Trophoblast cell (in vitro differentiated cells and primary cell): ENCODE measurements around the gene PTGR1.

Source experiments
- DNase-seq, 2 donors: peaks; one replicate each; pipeline ENCODE4 v3.0.0-alpha.2; 2016
- H2AFZ ChIP-seq: 2 replicates; pipeline ENCODE4 v1.6.1; 2013; ENCODE audit warnings: low read length, moderate library complexity, mild to moderate bottlenecking; ENCODE audit not compliant: insufficient read depth, poor library complexity
- H2AK5ac ChIP-seq: 2 replicates; pipeline ENCODE4 v1.6.1; 2013; ENCODE audit warnings: mild to moderate bottlenecking, low read length
- H2BK120ac ChIP-seq: 2 replicates; pipeline ENCODE4 v1.6.1; 2013; ENCODE audit warnings: low read length, mild to moderate bottlenecking, moderate library complexity; ENCODE audit not compliant: insufficient read depth, poor library complexity
- H2BK12ac ChIP-seq: 2 replicates; pipeline ENCODE4 v1.6.1; 2013; ENCODE audit warnings: mild to moderate bottlenecking, low read length, moderate library complexity
- H2BK5ac ChIP-seq: 2 replicates; pipeline ENCODE4 v1.6.1; 2013; ENCODE audit warnings: low read length, low read depth, moderate library complexity, mild to moderate bottlenecking; ENCODE audit not compliant: poor library complexity
- H3K14ac ChIP-seq: 2 replicates; pipeline ENCODE4 v1.6.1; 2013; ENCODE audit warnings: mild to moderate bottlenecking, low read length
- H3K18ac ChIP-seq: 2 replicates; pipeline ENCODE4 v1.6.1; 2013; ENCODE audit warnings: mild to moderate bottlenecking, low read length
- H3K23ac ChIP-seq: 2 replicates; pipeline ENCODE4 v1.6.1; 2013; ENCODE audit warnings: low read length
- H3K27ac ChIP-seq: 2 replicates; pipeline ENCODE4 v1.5.1; 2013; ENCODE audit warnings: low read depth, mild to moderate bottlenecking, inconsistent platforms, low read length, moderate library complexity
- H3K27me3 ChIP-seq: 2 replicates; pipeline ENCODE4 v1.6.1; 2013; ENCODE audit warnings: inconsistent platforms, mild to moderate bottlenecking, low read length, moderate library complexity; ENCODE audit not compliant: insufficient read depth
- H3K36me3 ChIP-seq, 2 experiments: 1 replicate in 1 of 2; 2 replicates in 1 of 2; pipeline ENCODE4 v1.6.1; 2013; ENCODE audit warnings: low read length in 2 of 2, mild to moderate bottlenecking in 2 of 2, moderate library complexity in 1 of 2; ENCODE audit not compliant: insufficient read depth in 2 of 2, control insufficient read depth in 1 of 2
- H3K4ac ChIP-seq: 2 replicates; pipeline ENCODE4 v1.6.1; 2013; ENCODE audit warnings: low read depth, mild to moderate bottlenecking, low read length, moderate library complexity
- H3K4me1 ChIP-seq, 2 experiments: 1 replicate in 1 of 2; 2 replicates in 1 of 2; pipeline ENCODE4 v1.6.1; 2013; ENCODE audit warnings: low read length in 2 of 2, mild to moderate bottlenecking in 2 of 2, moderate library complexity in 1 of 2; ENCODE audit not compliant: insufficient read depth in 2 of 2, control insufficient read depth in 1 of 2
- H3K4me2 ChIP-seq: 2 replicates; pipeline ENCODE4 v1.6.1; 2013; ENCODE audit warnings: inconsistent platforms, mild to moderate bottlenecking, low read length, moderate library complexity
- H3K4me3 ChIP-seq: 2 replicates; pipeline ENCODE4 v1.5.1; 2013; ENCODE audit warnings: mild to moderate bottlenecking, low read depth, low read length, inconsistent platforms
- H3K79me1 ChIP-seq: one replicate; pipeline ENCODE4 v1.6.1; 2013; ENCODE audit warnings: low read length
- H3K79me2 ChIP-seq: 2 replicates; pipeline ENCODE4 v1.6.1; 2013; ENCODE audit warnings: low read length, mild to moderate bottlenecking; ENCODE audit not compliant: control insufficient read depth, insufficient read depth, poor library complexity
- H3K9ac ChIP-seq: 2 replicates; pipeline ENCODE4 v1.6.1; 2013; ENCODE audit warnings: mild to moderate bottlenecking, low read length
- H3K9me3 ChIP-seq: 2 replicates; pipeline ENCODE4 v1.6.1; 2013; ENCODE audit warnings: low read depth, mild to moderate bottlenecking, control low read depth, inconsistent platforms, low read length; ENCODE audit not compliant: insufficient read depth
- H4K12ac ChIP-seq: 2 replicates; pipeline ENCODE4 v1.6.1; 2013; ENCODE audit warnings: low read depth, mild to moderate bottlenecking, low read length, moderate library complexity
- H4K8ac ChIP-seq: 2 replicates; pipeline ENCODE4 v1.6.1; 2013; ENCODE audit warnings: low read depth, mild to moderate bottlenecking, low read length, moderate library complexity
- H4K91ac ChIP-seq: one replicate; pipeline ENCODE4 v1.6.1; 2013; ENCODE audit warnings: low read depth, mild to moderate bottlenecking, low read length, moderate library complexity
- WGBS: extraction: QIAGEN DNeasy Blood & Tissue Kit; methylation state at CpG from one replicate; pipeline ENCODE4 v1.1.7; 2013; ENCODE audit warnings: missing lambda C conversion rate; ENCODE audit not compliant: insufficient read length, insufficient coverage; ENCODE audit errors: extremely low coverage; 5-methylcytosine and 5-hydroxymethylcytosine counted together

PTGR1 gene

GRCh38 chr9:111613436-111614040, 14.1 kb upstream of the PTGR1 start:
- DNase-seq: no peak
- no peak overlapping the region for H2BK5ac ChIP-seq
- H3K4me1 ChIP-seq: peaks cover 0 to 2% of the 10 kb centered on the region in 2 experiments
- H2AK5ac ChIP-seq: no peak overlapping the region
- H4K8ac ChIP-seq: no peak overlapping the region
- no peaks in the 10 kb centered on the region for H3K79me1 ChIP-seq
- no peak overlapping the region for H3K14ac ChIP-seq
- no peak overlapping the region for H2AFZ ChIP-seq
- H3K79me2 ChIP-seq: no peaks in the 10 kb centered on the region
- H4K91ac ChIP-seq: no peak overlapping the region
- H3K4ac ChIP-seq: no peak overlapping the region
- no peak overlapping the region for H3K18ac ChIP-seq
- no peaks in the 10 kb centered on the region for H3K36me3 ChIP-seq
- no peak overlapping the region for H2BK120ac ChIP-seq
- WGBS: no CpG with 5 or more reads among the region's 4 CpGs
- H3K9ac ChIP-seq: no peak overlapping the region
- H2BK12ac ChIP-seq: no peak overlapping the region
- H3K23ac ChIP-seq: no peak overlapping the region
- no peak overlapping the region for H3K4me2 ChIP-seq
- peaks cover 2% of the 10 kb centered on the region for H3K9me3 ChIP-seq
- H4K12ac ChIP-seq: no peak overlapping the region
- no peaks in the 10 kb centered on the region for H3K27me3 ChIP-seq
- no peak overlapping the region for H3K4me3 ChIP-seq
- H3K27ac ChIP-seq: no peak overlapping the region

- H3K79me1 ChIP-seq: no peaks in the 10 kb centered on the region
- no peak overlapping the region for H2BK5ac ChIP-seq
Observed at GRCh38 chr9:111610845-111611244, 11.4 kb upstream of the PTGR1 start.

GRCh38 chr9:111610149-111610548, 10.7 kb upstream of the PTGR1 start:
- Histone ChIP-seq H3K79me1 (no peaks in the 10 kb centered on the region), H3K27ac (no peak overlapping the region), H3K14ac (no peak overlapping the region), H2AK5ac (no peak overlapping the region), H3K36me3 (no peaks in the 10 kb centered on the region), H3K4me1 (peaks cover 0 to 2% of the 10 kb centered on the region in 2 experiments), H3K27me3 (no peaks in the 10 kb centered on the region), H3K9me3 (no peaks in the 10 kb centered on the region), H3K18ac (no peak overlapping the region), H3K9ac (no peak overlapping the region), H3K79me2 (no peaks in the 10 kb centered on the region), H3K4me2 (no peak overlapping the region), H4K8ac (no peak overlapping the region), H4K91ac (no peak overlapping the region), H3K4me3 (no peak overlapping the region), H4K12ac (no peak overlapping the region), H3K4ac (no peak overlapping the region), H3K23ac (no peak overlapping the region), H2BK120ac (no peak overlapping the region), H2BK5ac (no peak overlapping the region), H2BK12ac (no peak overlapping the region), H2AFZ (no peak overlapping the region)
- WGBS: no CpG with 5 or more reads among the region's 5 CpGs
- DNase-seq: no peak

More at GRCh38 chr9:111610845-111611244, 11.4 kb upstream of the PTGR1 start:
- H3K18ac ChIP-seq: no peak overlapping the region
- no peak overlapping the region for H3K14ac ChIP-seq
- no peak overlapping the region for H2AFZ ChIP-seq
- WGBS: no CpG with 5 or more reads among the region's 7 CpGs
- no peak overlapping the region for H4K8ac ChIP-seq
- H2BK12ac ChIP-seq: no peak overlapping the region
- no peak overlapping the region for H3K4ac ChIP-seq
- peaks cover 1% of the 10 kb centered on the region for H3K9me3 ChIP-seq
- DNase-seq: no peak
- H3K4me3 ChIP-seq: no peak overlapping the region
- H4K91ac ChIP-seq: no peak overlapping the region
- H3K9ac ChIP-seq: no peak overlapping the region
- no peak overlapping the region for H4K12ac ChIP-seq
- peaks cover 0 to 2% of the 10 kb centered on the region in 2 experiments for H3K4me1 ChIP-seq
- no peaks in the 10 kb centered on the region for H3K36me3 ChIP-seq
- H3K23ac ChIP-seq: no peak overlapping the region
- H3K27me3 ChIP-seq: no peaks in the 10 kb centered on the region
- H3K27ac ChIP-seq: no peak overlapping the region
- H3K4me2 ChIP-seq: no peak overlapping the region
- H3K79me2 ChIP-seq: no peaks in the 10 kb centered on the region
- no peak overlapping the region for H2AK5ac ChIP-seq
- no peak overlapping the region for H2BK120ac ChIP-seq

- Histone ChIP-seq H2AFZ (no peak overlapping the region), H3K79me2 (no peaks in the 10 kb centered on the region), H4K8ac (no peak overlapping the region), H3K4me1 (no peaks in the 10 kb centered on the region), H2BK5ac (no peak overlapping the region), H3K36me3 (no peaks in the 10 kb centered on the region), H4K12ac (no peak overlapping the region), H4K91ac (no peak overlapping the region), H3K14ac (no peak overlapping the region), H2BK12ac (no peak overlapping the region), H3K27ac (no peak overlapping the region), H2BK120ac (no peak overlapping the region), H3K4ac (no peak overlapping the region), H3K9ac (no peak overlapping the region), H3K9me3 (no peaks in the 10 kb centered on the region), H3K4me3 (no peak overlapping the region), H3K18ac (no peak overlapping the region), H3K27me3 (no peaks in the 10 kb centered on the region), H3K4me2 (no peak overlapping the region), H3K23ac (no peak overlapping the region), H2AK5ac (no peak overlapping the region), H3K79me1 (no peaks in the 10 kb centered on the region)
- no CpG with 5 or more reads among the region's 9 CpGs for WGBS
- DNase-seq: no peak
Observed at GRCh38 chr9:111605041-111605559, 5.7 kb upstream of the PTGR1 start.
